Endothelial cell of umbilical vein (primary cell): ENCODE data around the gene PTPRCAP. TPM values are rescaled to one million over a fixed set of nuclear protein-coding genes. Genes with fewer than 3 reads are reported as not detected.

Source experiments
- BruUV-seq: library from RNA; stranded (reverse); fragments of 400-500 nt; replicated peaks from 2 replicates; lab custom pipeline; 2021; lab: Mats Ljungman, UMichigan
- CTCF ChIA-PET: fragments of 300-600, 350-600 bp; sonication (Branson Sonifier 250); formaldehyde crosslinking; loops from one replicate; lab custom pipeline; 2021; ENCODE audit warnings: antibody characterized with exemption, inconsistent platforms; lab: Charles Lee
- POLR2A ChIA-PET: fragments of 300-600, 350-600 bp; sonication (Branson Sonifier 250); formaldehyde crosslinking; loops from one replicate; lab custom pipeline; 2021; ENCODE audit warnings: antibody characterized with exemption, inconsistent platforms; lab: Charles Lee
- DNase-seq: peaks from one replicate; pipeline ENCODE4 v3.0.0-alpha.2; 2011; ENCODE audit warnings: low read depth, low spot score
- FAIRE-seq: peaks from 2 replicates; lab custom pipeline; 2011; peaks lifted over from hg19 to GRCh38; lab: Jason Lieb, UNC
- H2AFZ ChIP-seq: 2 replicates; pipeline ENCODE4 v1.6.0; 2012; ENCODE audit warnings: low read depth, low read length, control low read depth, inconsistent platforms
- H3K27ac ChIP-seq: 2 replicates; pipeline ENCODE4 v1.5.1; 2011; ENCODE audit warnings: low read depth, mild to moderate bottlenecking, control low read depth, low read length, moderate library complexity; ENCODE audit not compliant: insufficient read depth
- H3K27me3 ChIP-seq, 2 experiments: 2 replicates each; pipeline versions ENCODE4 v1.6.0 to v1.6.1; 2011; ENCODE audit warnings: low read length in 2 of 2, mixed read lengths in 1 of 2; ENCODE audit not compliant: control insufficient read depth in 2 of 2, insufficient read depth in 2 of 2
- H3K36me3 ChIP-seq, 2 experiments: 2 replicates in 1 of 2; 3 replicates in 1 of 2; pipeline ENCODE4 v1.5.1; 2011; ENCODE audit warnings: low read length in 2 of 2, mild to moderate bottlenecking in 1 of 2, moderate library complexity in 1 of 2; ENCODE audit not compliant: control insufficient read depth in 2 of 2, insufficient read depth in 2 of 2; ENCODE audit errors: extremely low read depth in 1 of 2
- H3K4me1 ChIP-seq: 3 replicates; pipeline ENCODE4 v1.5.1; 2011; ENCODE audit warnings: mild to moderate bottlenecking, low read length; ENCODE audit not compliant: control insufficient read depth, insufficient read depth; ENCODE audit errors: extremely low read depth
- H3K4me2 ChIP-seq: 2 replicates; pipeline ENCODE4 v1.6.1; 2011; ENCODE audit warnings: low read length, control low read depth, mixed read lengths; ENCODE audit not compliant: insufficient read depth
- H3K4me3 ChIP-seq, 3 experiments: fragments of 200-600 bp in 1 of 3; sonication (generic), shearing (Covaris generic) in 1 of 3; replicated peaks in 1 of 3; 2 replicates each; pipeline ENCODE4 v1.5.1; 2011 to 2016; ENCODE audit warnings: control low read depth in 3 of 3, low read length in 3 of 3, mild to moderate bottlenecking in 2 of 3, inconsistent platforms in 1 of 3, low read depth in 1 of 3, moderate library complexity in 1 of 3; ENCODE audit not compliant: insufficient read depth in 1 of 3
- H3K79me2 ChIP-seq: 2 replicates; pipeline ENCODE4 v1.6.0; 2012; ENCODE audit warnings: low read length, inconsistent platforms; ENCODE audit not compliant: control insufficient read depth, insufficient read depth
- H3K9ac ChIP-seq: replicated peaks from 2 replicates; pipeline ENCODE3; 2011; ENCODE audit warnings: low read length, control low read depth; ENCODE audit not compliant: insufficient read depth; ENCODE audit errors: extremely low read depth
- H3K9me1 ChIP-seq: replicated peaks from 3 replicates; pipeline ENCODE4 v1.6.0; 2011; ENCODE audit warnings: mild to moderate bottlenecking, low read length; ENCODE audit not compliant: control insufficient read depth, insufficient read depth; ENCODE audit errors: extremely low read depth
- H3K9me3 ChIP-seq: replicated peaks from 2 replicates; pipeline ENCODE4 v1.5.1; 2012; ENCODE audit warnings: low read length, inconsistent platforms; ENCODE audit not compliant: control insufficient read depth, insufficient read depth
- H4K20me1 ChIP-seq: replicated peaks from 2 replicates; pipeline ENCODE3; 2011; ENCODE audit warnings: mild to moderate bottlenecking, low read length; ENCODE audit not compliant: control insufficient read depth, insufficient read depth; ENCODE audit errors: extremely low read depth
- EZH2 ChIP-seq: IDR thresholded peaks from 2 replicates; pipeline ENCODE4 v1.6.1; 2012; ENCODE audit warnings: borderline replicate concordance, low read depth, mild to moderate bottlenecking, moderate library complexity, low read length, inconsistent platforms; ENCODE audit not compliant: severe bottlenecking
- FOS ChIP-seq: IDR thresholded peaks from 2 replicates; pipeline ENCODE4 v1.6.1; 2011; ENCODE audit warnings: mild to moderate bottlenecking, low read length, moderate library complexity, borderline replicate concordance; ENCODE audit not compliant: insufficient read depth
- GATA2 ChIP-seq: IDR thresholded peaks from 2 replicates; pipeline ENCODE4 v1.7.0; 2011; ENCODE audit warnings: low read depth, mild to moderate bottlenecking, moderate library complexity, mixed read lengths, low read length; ENCODE audit not compliant: insufficient read length, insufficient read depth
- JUN ChIP-seq: IDR thresholded peaks from 2 replicates; pipeline ENCODE4 v1.6.1; 2011; ENCODE audit warnings: borderline replicate concordance, low read depth; ENCODE audit not compliant: insufficient read length, insufficient read depth
- MAX ChIP-seq: IDR thresholded peaks from 2 replicates; pipeline ENCODE4 v1.6.1; 2011; ENCODE audit not compliant: insufficient read depth, insufficient read length
- MYC ChIP-seq: IDR thresholded peaks from one replicate; pipeline ENCODE4 v1.6.1; 2011; ENCODE audit warnings: mild to moderate bottlenecking, low read depth, low read length
- POLR2A ChIP-seq: IDR thresholded peaks from 2 replicates; pipeline ENCODE4 v1.6.1; 2012; ENCODE audit warnings: low read depth, mild to moderate bottlenecking, control low read depth, low read length
- POLR2AphosphoS5 ChIP-seq: IDR thresholded peaks from 2 replicates; pipeline ENCODE4 v1.6.1; 2012; ENCODE audit warnings: low read depth, mild to moderate bottlenecking, control low read depth, low read length, moderate library complexity; ENCODE audit not compliant: insufficient read depth
- dilution Hi-C: fragments of 300-500 bp; cut with MboI; formaldehyde crosslinking; loops from one replicate; pipeline ENCODE4 v1.15.0; 2019; ENCODE audit warnings: low sequenced_read_pairs; ENCODE audit not compliant: extremely low pct_ligation_motif_present
- intact Hi-C: fragments of 100-400 bp; cut with micrococcal nuclease; formaldehyde crosslinking; loops from one replicate; pipeline ENCODE4 v1.10.0; 2022
- polyA plus RNA-seq, 4 experiments: library from polyadenylated mRNA; depleted of rRNA in 3 of 4; stranded (reverse) in 3 of 4; unstranded in 1 of 4; fragments of >200 nt; gene quantifications; 2 replicates each; pipeline versions ENCODE4 v1.2.1 to v1.2.3, GENCODE V29; 2011 to 2012; ENCODE audit warnings: missing spikeins in 1 of 4
- total RNA-seq: library from RNA; stranded (reverse); gene quantifications from 2 replicates; pipeline ENCODE4 v1.2.3, GENCODE V29; 2021
- TF ChIP-seq, protein P1 (sequence below), 2 donors: IDR thresholded peaks; 1 replicate in 1 of 2; 2 replicates in 1 of 2; pipeline ENCODE4 v1.5.1; 2011; ENCODE audit warnings: low read length in 2 of 2, mild to moderate bottlenecking in 2 of 2, moderate library complexity in 2 of 2, control low read depth in 1 of 2, inconsistent platforms in 1 of 2, low read depth in 1 of 2; ENCODE audit not compliant: insufficient read depth in 1 of 2; ENCODE audit errors: extremely low read depth in 1 of 2

PTPRCAP gene
- total and polyA plus RNA-seq, 2 donors (not counting 3 experiments of a cell fraction or from before 2014, with no cell fraction given), result 3.6 TPM; not detected in 1

- Histone ChIP-seq H3K36me3 (no peaks in the 10 kb centered on the region), H2AFZ (no peak overlapping the region), H3K4me3 (no peak overlapping the region), H3K4me1 (peaks cover 6% of the 10 kb centered on the region), H4K20me1 (no peaks in the 10 kb centered on the region), H3K9me1 (no peaks in the 10 kb centered on the region), H3K4me2 (no peak overlapping the region), H3K27ac (no peak overlapping the region), H3K9me3 (no peaks in the 10 kb centered on the region), H3K79me2 (peaks cover 5% of the 10 kb centered on the region), H3K27me3 (peaks cover 0 to 2% of the 10 kb centered on the region in 2 experiments), H3K9ac (no peak overlapping the region)
- intact Hi-C loops, result no loop called here
- FAIRE-seq (no peak), DNase-seq (no peak)
- ChIA-PET POLR2A (no interaction called here), CTCF (interaction anchor here (2.5 kb wide), 1 partner anchor 14 kb away, joined by 6 read pairs; no protein-coding TSS in a partner anchor)
- dilution Hi-C loops, result no loop called here
- no TSS peak for BruUV-seq
- no peak for TF ChIP-seq FOS
- TF ChIP-seq, protein P1, sequence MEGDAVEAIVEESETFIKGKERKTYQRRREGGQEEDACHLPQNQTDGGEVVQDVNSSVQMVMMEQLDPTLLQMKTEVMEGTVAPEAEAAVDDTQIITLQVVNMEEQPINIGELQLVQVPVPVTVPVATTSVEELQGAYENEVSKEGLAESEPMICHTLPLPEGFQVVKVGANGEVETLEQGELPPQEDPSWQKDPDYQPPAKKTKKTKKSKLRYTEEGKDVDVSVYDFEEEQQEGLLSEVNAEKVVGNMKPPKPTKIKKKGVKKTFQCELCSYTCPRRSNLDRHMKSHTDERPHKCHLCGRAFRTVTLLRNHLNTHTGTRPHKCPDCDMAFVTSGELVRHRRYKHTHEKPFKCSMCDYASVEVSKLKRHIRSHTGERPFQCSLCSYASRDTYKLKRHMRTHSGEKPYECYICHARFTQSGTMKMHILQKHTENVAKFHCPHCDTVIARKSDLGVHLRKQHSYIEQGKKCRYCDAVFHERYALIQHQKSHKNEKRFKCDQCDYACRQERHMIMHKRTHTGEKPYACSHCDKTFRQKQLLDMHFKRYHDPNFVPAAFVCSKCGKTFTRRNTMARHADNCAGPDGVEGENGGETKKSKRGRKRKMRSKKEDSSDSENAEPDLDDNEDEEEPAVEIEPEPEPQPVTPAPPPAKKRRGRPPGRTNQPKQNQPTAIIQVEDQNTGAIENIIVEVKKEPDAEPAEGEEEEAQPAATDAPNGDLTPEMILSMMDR (IDR thresholded peaks at IDR 0.05; ENCODE audit: extremely low read depth in 1 of 2, insufficient read depth in 1 of 2, low read depth in 1 of 2, low read length in 2 of 2), result no peak
Observed at GRCh38 chr11:67405688-67406339, 31.7 kb downstream of the PTPRCAP start.

DNA sequence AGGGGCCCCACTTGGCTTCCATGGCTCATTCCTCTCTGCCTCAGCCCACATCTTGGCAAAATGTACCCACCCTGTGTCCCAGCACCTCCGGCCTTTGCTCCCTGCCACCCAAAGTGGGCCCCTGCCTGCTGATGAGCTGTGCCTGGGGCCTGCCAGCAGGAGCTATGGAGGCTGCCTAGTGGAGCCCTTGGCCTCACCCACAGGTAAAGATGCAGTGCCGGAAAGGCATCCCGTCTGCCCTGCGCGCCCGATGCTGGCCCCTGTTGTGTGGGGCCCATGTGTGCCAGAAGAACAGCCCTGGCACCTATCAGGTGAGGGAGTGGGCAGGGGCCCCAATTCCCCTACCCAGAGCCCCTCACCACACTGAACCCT is 32.3 kb downstream of the PTPRCAP start:
- H4K20me1 ChIP-seq, result no peaks in the 10 kb centered on the region
- BruUV-seq, result no TSS peak
- peaks cover 12% of the 10 kb centered on the region for H3K4me1 ChIP-seq
- no peaks in the 10 kb centered on the region for H3K27me3 ChIP-seq
- H3K4me2 ChIP-seq, result no peak overlapping the region
- H3K9me3 ChIP-seq, result no peaks in the 10 kb centered on the region
- TF ChIP-seq POLR2AphosphoS5 (no peak), GATA2 (no peak), JUN (no peak), FOS (no peak), MAX (no peak), POLR2A (no peak), MYC (no peak), EZH2 (no peak)
- TF ChIP-seq, protein P1 (IDR thresholded peaks at IDR 0.05; ENCODE audit: extremely low read depth in 1 of 2, insufficient read depth in 1 of 2, low read depth in 1 of 2, low read length in 2 of 2), result no peak
- no peaks in the 10 kb centered on the region for H3K9me1 ChIP-seq
- no peak for DNase-seq
- no peak overlapping the region for H2AFZ ChIP-seq
- dilution Hi-C loops (no loop called here), intact Hi-C loops (no loop called here)
- POLR2A ChIA-PET, result no interaction called here
- CTCF ChIA-PET, result interaction anchor here (2.5 kb wide), 1 partner anchor 15 kb away, joined by 6 read pairs; no protein-coding TSS in a partner anchor
- H3K79me2 ChIP-seq, result peaks cover 11% of the 10 kb centered on the region
- H3K4me3 ChIP-seq, result no peak overlapping the region
- H3K27ac ChIP-seq, result no peak overlapping the region
- no peak for FAIRE-seq
- H3K36me3 ChIP-seq, result no peaks in the 10 kb centered on the region
- H3K9ac ChIP-seq, result no peak overlapping the region
